ENCODE results near the gene NACC2. TPM values are rescaled to one million over a fixed set of nuclear protein-coding genes. Genes with fewer than 3 reads are reported as not detected.

Gene NACC2
- total and polyA plus RNA-seq, 2 of the 8 experiments (the other 6 are each of a cell fraction or from before 2014, with no cell fraction given) = 8.3 to 14.0 TPM

GRCh38 chr9:136085815-136086212, 9.3 kb downstream of the NACC2 start (continued):
- TF ChIP-seq CHD7 (IDR thresholded peaks at IDR 0.05; ENCODE audit: insufficient replicate concordance, low read length) = no peak
- TF ChIP-seq SUZ12 (IDR thresholded peaks at IDR 0.05; ENCODE audit: low read length) = no peak
- TF ChIP-seq GTF2F1 (IDR thresholded peaks at IDR 0.05; ENCODE audit: borderline replicate concordance, low read depth, low read length) = no peak
- no peak for TF ChIP-seq KDM4A (IDR thresholded peaks at IDR 0.05; ENCODE audit: low read depth, low read length, severe bottlenecking)
- no peak for TF ChIP-seq EGR1 (IDR thresholded peaks at IDR 0.05; ENCODE audit: borderline replicate concordance, low read depth, low read length)
- TF ChIP-seq RXRA (IDR thresholded peaks at IDR 0.05; ENCODE audit: insufficient read depth, low read depth, low read length) = no peak
- TF ChIP-seq CHD2 (IDR thresholded peaks at IDR 0.05; ENCODE audit: low read length) = no peak
- TF ChIP-seq TAF7 (optimal IDR thresholded peaks at IDR 0.05; ENCODE audit: borderline replicate concordance, low read depth, low read length) = no peak
